Progenitor cell of endocrine pancreas (in vitro differentiated cells): ENCODE measurements around the gene SH3BP1. TPM values are rescaled to one million over a fixed set of nuclear protein-coding genes. Genes with fewer than 3 reads are reported as not detected.

Experiments used
- DNase-seq: peaks from one replicate; pipeline ENCODE4 v3.0.0; 2021; ENCODE audit warnings: low spot score; ENCODE audit not compliant: unreplicated experiment
- H3K27ac Mint-ChIP-seq: 2 replicates; pipeline ENCODE4 v1.8.0; 2021; ENCODE audit warnings: mild to moderate bottlenecking, moderate library complexity, mixed read lengths
- H3K27me3 Mint-ChIP-seq: 2 replicates; pipeline ENCODE4 v1.8.0; 2021; ENCODE audit warnings: mixed read lengths
- H3K36me3 Mint-ChIP-seq: 2 replicates; pipeline ENCODE4 v1.8.0; 2022; ENCODE audit warnings: mixed read lengths; ENCODE audit not compliant: insufficient read depth
- H3K4me1 Mint-ChIP-seq: 2 replicates; pipeline ENCODE4 v1.8.0; 2021; ENCODE audit warnings: low read depth, mixed read lengths
- H3K4me3 Mint-ChIP-seq: 2 replicates; pipeline ENCODE4 v1.8.0; 2021; ENCODE audit warnings: low read depth, mild to moderate bottlenecking, moderate library complexity, mixed read lengths
- H3K9me3 Mint-ChIP-seq: 2 replicates; pipeline ENCODE4 v1.8.0; 2021; ENCODE audit warnings: low read depth, mixed read lengths
- total RNA-seq: library from RNA; stranded (reverse); gene quantifications from 2 replicates; pipeline ENCODE4 v1.2.1, GENCODE V29; 2021
- TF ChIP-seq, protein P1 (sequence below): fragments of 200-600 bp; sonication (generic); IDR thresholded peaks from one replicate; pipeline ENCODE4 v1.5.0; 2021; ENCODE audit warnings: antibody characterized with exemption, mild to moderate bottlenecking; ENCODE audit not compliant: unreplicated experiment

The SH3BP1 gene
- total RNA-seq, 1 donor from 2014 or later = 27.4 TPM

DNA sequence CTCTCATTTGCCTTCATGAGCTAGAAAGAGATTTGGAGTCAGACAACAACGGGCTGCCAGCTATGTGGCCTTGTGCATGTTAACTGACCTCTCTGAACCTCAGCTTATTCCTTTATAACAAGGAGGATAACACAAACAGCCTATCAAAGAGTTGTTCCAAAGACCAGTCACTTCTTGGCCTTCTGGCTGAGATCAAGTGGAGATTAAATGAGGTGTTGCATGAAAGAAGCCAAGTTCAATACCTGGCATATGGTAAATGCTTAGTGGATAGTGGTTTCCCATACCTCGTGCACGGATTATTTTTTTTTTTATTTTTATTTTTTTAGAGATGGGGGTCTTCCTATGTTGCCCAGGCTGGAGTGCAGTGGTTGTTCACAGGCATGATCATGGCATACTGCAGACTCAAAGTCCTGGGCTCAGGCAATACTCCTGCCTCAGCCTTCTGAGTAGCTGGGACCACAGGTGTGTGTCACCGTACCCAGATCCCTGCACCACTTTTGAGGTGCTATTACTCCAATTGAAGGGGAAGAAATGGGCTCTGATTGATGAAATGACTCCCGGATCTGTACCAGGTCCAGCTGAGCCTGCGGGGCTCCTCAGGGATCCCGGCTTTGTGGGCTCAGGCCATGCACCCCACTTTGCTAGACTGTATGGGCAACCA is 40.9 kb downstream of the SH3BP1 start:
- Mint-ChIP-seq H3K27me3 (peaks cover 17% of the 10 kb centered on the region), H3K4me3 (no peak overlapping the region), H3K36me3 (no peaks in the 10 kb centered on the region), H3K4me1 (peaks cover 1% of the 10 kb centered on the region), H3K9me3 (no peaks in the 10 kb centered on the region), H3K27ac (no peak overlapping the region)
- no peak for DNase-seq
- TF ChIP-seq, protein P1, sequence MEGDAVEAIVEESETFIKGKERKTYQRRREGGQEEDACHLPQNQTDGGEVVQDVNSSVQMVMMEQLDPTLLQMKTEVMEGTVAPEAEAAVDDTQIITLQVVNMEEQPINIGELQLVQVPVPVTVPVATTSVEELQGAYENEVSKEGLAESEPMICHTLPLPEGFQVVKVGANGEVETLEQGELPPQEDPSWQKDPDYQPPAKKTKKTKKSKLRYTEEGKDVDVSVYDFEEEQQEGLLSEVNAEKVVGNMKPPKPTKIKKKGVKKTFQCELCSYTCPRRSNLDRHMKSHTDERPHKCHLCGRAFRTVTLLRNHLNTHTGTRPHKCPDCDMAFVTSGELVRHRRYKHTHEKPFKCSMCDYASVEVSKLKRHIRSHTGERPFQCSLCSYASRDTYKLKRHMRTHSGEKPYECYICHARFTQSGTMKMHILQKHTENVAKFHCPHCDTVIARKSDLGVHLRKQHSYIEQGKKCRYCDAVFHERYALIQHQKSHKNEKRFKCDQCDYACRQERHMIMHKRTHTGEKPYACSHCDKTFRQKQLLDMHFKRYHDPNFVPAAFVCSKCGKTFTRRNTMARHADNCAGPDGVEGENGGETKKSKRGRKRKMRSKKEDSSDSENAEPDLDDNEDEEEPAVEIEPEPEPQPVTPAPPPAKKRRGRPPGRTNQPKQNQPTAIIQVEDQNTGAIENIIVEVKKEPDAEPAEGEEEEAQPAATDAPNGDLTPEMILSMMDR = no peak

DNA sequence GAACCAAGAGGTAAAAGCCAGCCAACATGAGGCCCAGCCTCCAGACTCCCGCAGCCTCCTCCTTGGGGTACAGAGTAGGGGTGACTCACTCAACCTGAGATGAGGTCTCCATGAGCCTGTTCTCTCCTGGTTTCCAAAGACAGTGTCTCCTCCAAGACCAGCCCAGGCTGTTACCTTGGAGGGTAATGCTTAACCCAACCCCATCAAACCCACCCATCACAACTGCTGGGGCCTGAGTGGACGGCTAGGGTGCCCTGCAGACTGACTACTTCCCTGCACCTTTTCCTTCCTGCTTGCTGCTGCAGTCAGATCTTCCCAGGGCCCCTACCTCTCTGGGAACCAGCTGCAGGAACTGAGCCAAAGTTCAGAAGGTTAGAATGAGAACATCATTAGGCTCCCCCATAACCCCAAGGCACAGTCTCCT is 41.5 kb downstream of the SH3BP1 start:
- no peaks in the 10 kb centered on the region for H3K36me3 Mint-ChIP-seq
- peaks cover 3% of the 10 kb centered on the region for H3K4me1 Mint-ChIP-seq
- DNase-seq = no peak
- no peaks in the 10 kb centered on the region for H3K9me3 Mint-ChIP-seq
- no peak overlapping the region for H3K4me3 Mint-ChIP-seq
- TF ChIP-seq, protein P1 = no peak
- no peak overlapping the region for H3K27ac Mint-ChIP-seq
- H3K27me3 Mint-ChIP-seq = peaks cover 17% of the 10 kb centered on the region

DNA sequence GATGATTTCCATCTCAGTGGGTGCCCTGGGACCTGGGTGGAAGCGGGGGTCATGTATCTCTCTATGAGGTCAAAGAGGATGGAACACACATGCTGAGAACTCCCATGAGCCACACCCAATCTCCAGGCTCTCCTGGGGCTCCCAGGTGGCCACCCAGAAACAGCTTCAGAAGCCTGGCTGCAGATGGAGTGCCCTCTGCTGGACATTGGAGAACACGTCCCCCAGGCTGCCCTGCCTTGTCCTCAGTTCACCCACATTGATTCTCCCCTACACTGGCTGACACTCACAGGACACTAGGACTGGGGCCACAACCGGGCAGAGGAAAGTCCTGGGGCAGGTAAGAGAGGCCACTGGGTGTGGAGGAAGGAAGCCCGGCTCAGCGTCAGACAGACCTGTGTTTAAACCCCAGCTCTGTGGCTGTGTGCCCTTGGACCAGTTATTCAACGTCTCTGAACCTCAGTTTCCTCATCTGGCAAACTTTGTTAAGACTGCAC is 42.1 kb downstream of the SH3BP1 start:
- no peaks in the 10 kb centered on the region for H3K9me3 Mint-ChIP-seq
- TF ChIP-seq, protein P1 = peak; percentile 84
- no peaks in the 10 kb centered on the region for H3K36me3 Mint-ChIP-seq
- H3K27ac Mint-ChIP-seq = no peak overlapping the region
- peak; percentile 62 for DNase-seq
- H3K27me3 Mint-ChIP-seq = peaks cover 14% of the 10 kb centered on the region
- H3K4me3 Mint-ChIP-seq = no peak overlapping the region
- peaks cover 5% of the 10 kb centered on the region for H3K4me1 Mint-ChIP-seq

DNA sequence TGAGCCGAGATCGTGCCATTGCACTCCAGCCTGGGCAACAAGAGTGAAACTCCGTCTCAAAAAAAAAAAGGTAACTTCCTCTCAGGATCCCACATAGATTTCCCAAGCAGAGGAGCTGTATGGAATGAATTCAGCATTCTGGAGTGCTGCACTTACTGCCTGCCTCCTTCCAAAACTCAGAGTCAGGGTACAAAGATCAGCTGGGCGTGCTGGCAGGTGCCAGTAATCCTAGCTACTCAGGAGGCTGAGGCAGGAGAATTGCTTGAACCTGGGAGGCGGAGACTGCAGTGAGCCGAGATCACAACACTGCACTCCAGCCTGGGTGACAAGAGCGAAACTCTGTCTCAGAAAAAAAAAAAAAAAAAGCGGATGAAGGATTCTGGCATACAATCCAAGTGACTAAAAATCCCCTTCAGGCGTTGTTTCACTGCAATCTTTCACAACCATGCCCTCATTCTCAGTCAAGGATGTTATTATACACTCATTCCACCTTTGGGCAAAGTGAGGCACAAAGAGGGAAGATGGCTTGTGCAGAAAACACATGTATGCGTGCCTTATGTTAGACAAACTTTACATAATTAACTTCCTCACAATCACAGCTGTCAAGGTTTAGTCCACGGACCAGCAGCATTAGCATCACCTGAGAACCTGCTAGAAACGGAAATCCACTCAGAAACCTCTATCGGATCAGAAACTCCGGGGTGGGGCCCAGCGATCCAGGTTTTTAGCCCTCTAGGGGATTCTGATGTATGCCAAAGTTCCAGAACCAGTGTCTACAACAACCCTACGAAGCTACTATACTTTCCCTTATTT is 45.5 kb downstream of the SH3BP1 start:
- H3K27me3 Mint-ChIP-seq = no peaks in the 10 kb centered on the region
- no peak for DNase-seq
- H3K36me3 Mint-ChIP-seq = peaks cover 1% of the 10 kb centered on the region
- H3K4me3 Mint-ChIP-seq = peak overlapping the region; percentile 38
- no peaks in the 10 kb centered on the region for H3K9me3 Mint-ChIP-seq
- TF ChIP-seq, protein P1 = no peak
- H3K27ac Mint-ChIP-seq = no peak overlapping the region
- peaks cover 12% of the 10 kb centered on the region for H3K4me1 Mint-ChIP-seq

DNA sequence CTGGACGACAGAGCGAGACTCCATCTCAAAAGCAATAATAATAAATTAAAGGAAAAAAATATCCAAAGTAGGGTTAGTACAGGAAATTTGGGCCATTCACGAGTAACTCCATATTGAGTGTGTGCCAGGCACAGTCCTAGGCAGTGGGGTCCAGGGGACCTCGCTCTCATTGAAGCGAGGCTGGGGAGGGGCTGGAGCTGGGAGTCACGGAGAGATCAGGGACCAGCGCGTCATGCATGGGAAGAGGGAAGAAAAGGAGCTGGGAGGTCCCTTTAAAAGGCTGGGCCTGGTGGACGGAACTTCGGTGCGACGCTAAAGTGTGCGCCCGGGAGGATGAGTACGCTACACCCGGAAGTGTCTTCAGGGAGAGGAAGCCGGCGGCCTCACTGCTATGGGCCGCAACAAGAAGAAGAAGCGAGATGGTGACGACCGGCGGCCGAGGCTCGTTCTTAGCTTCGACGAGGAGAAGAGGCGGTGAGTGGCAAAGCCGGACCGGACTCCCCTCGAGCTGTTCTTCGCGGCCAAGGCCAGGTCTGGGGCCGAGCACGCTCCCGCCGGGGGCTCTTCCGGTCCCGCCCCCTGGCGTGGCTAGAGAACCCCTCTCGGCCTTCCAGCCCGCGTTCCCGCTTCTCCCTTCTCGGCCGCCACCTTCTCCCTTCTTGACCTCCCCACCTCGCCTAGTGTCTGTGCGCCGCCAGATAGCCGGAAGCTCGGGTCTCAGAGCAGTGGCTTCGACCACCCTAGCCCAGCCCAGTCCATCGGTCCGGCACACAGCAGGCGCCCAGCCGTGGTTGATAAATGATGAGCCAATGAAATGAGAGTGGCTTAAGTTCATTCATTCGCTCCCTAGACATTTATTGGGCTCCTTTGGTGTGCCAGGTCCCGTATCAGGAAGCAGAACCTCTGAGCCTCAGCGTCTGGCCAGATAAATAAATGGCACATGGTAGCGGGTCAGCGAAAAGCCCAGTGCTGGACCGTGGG is 46.8 kb downstream of the SH3BP1 start, which contains the start of gene NOL12:
Gene NOL12, plus strand, starts transcription at position 342 of the 981 bp plus-strand sequence. Its CDS starts 50 bp downstream, at position 392.
- H3K36me3 Mint-ChIP-seq = peaks cover 2% of the 10 kb centered on the region
- H3K27ac Mint-ChIP-seq = peak within 1 kb of the TSS; percentile 94
- H3K27me3 Mint-ChIP-seq = no peaks in the 10 kb centered on the region
- peaks cover 12% of the 10 kb centered on the region for H3K4me1 Mint-ChIP-seq
- TF ChIP-seq, protein P1 = no peak
- peak within 1 kb of the TSS; percentile 95 for H3K4me3 Mint-ChIP-seq
- H3K9me3 Mint-ChIP-seq = no peaks in the 10 kb centered on the region
- DNase-seq = peak; percentile 46
